Measurements from ENCODE around the gene PPP1CA. TPM values are rescaled to one million over a fixed set of nuclear protein-coding genes. Genes with fewer than 3 reads are reported as not detected.
A peak's percentile ranks its signal among the peaks of the same experiment; 100 is the strongest.

The PPP1CA gene
- polyA plus RNA-seq, 1 donor (not counting 4 experiments of a cell fraction or from before 2014, with no cell fraction given): 122 TPM

DNA sequence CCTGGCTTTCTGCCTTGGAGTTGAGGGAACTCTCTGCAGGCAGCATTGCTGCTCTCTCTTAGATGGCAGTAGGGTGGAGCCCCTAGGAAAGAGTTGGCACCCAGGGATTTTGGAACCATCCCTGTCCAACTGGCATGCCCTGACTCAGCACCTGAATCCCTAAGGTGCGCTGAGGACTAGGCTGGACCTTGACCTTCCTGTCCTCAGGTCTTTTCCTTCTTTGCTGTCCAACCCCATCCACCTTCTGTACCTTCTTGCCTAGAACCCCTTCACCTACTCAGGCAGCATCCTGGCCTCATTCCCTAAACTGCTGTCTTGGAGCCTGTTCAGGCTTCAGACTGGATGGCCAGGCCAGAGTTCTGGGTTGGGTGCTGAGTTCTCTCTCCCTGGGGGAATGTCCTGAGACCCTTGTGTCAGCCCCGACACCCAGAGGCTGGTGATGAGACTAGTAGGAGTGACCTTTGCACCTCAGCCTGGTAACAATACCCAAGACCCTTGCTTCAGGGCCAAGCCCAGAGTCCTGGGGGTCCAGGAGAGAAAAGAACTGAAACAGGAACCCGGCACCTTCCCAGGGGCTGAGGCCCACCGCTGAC lies 45.8 kb downstream of the PPP1CA start:
- no peaks in the 10 kb centered on the region for H3K27me3 ChIP-seq (ENCODE audit: control insufficient read depth, extremely low read depth, insufficient read depth, low read length)
- peaks cover 57% of the 10 kb centered on the region for H3K4me1 ChIP-seq (ENCODE audit: control insufficient read depth, extremely low read depth, insufficient read depth, low read length)
- FAIRE-seq (no peak), DNase-seq (ENCODE audit: low read depth, low spot score) (no peak)
- H3K27ac ChIP-seq (ENCODE audit: control insufficient read depth, insufficient read depth, low read length): no peak overlapping the region
- H3K9me1 ChIP-seq (ENCODE audit: control insufficient read depth, extremely low read depth, insufficient read depth, low read length): peaks cover 4% of the 10 kb centered on the region
- H4K20me1 ChIP-seq (ENCODE audit: control insufficient read depth, extremely low read depth, insufficient read depth, low read length): no peaks in the 10 kb centered on the region
- peaks cover 0 to 6% of the 10 kb centered on the region in 2 experiments for H3K36me3 ChIP-seq (ENCODE audit: control insufficient read depth in 2 of 2, extremely low read depth in 1 of 2, insufficient read depth in 2 of 2, low read length in 2 of 2)
- H2AFZ ChIP-seq (ENCODE audit: control insufficient read depth, low read length): no peak overlapping the region
- dilution Hi-C loops (cut with MboI; ENCODE audit: extremely low pct_ligation_motif_present, low sequenced_read_pairs): no loop called here
- no peaks in the 10 kb centered on the region for H3K9me3 ChIP-seq (ENCODE audit: control insufficient read depth, low read depth, low read length)
- H3K4me2 ChIP-seq (ENCODE audit: control insufficient read depth, extremely low read depth, insufficient read depth, low read depth, low read length): no peak overlapping the region
- H3K9ac ChIP-seq (ENCODE audit: control insufficient read depth, extremely low read depth, insufficient read depth, low read length): no peak overlapping the region
- no peak overlapping the region for H3K4me3 ChIP-seq (ENCODE audit: control insufficient read depth in 2 of 3, extremely low read depth in 1 of 3, insufficient read depth in 2 of 3, low read depth in 1 of 3, low read length in 3 of 3)
- H3K79me2 ChIP-seq (ENCODE audit: control insufficient read depth, insufficient read depth, low read length): peaks cover 8% of the 10 kb centered on the region
- no peak for TF ChIP-seq EZH2 (IDR thresholded peaks at IDR 0.05; ENCODE audit: low read length)
- no peak for TF ChIP-seq CTCF (optimal IDR thresholded peaks at IDR 0.05 in 1 of 3, IDR thresholded peaks at IDR 0.05 in 1 of 3, conservative IDR thresholded peaks at IDR 0.05 in 1 of 3; ENCODE audit: extremely low read depth in 1 of 3, insufficient read depth in 2 of 3, low read length in 3 of 3)

DNA sequence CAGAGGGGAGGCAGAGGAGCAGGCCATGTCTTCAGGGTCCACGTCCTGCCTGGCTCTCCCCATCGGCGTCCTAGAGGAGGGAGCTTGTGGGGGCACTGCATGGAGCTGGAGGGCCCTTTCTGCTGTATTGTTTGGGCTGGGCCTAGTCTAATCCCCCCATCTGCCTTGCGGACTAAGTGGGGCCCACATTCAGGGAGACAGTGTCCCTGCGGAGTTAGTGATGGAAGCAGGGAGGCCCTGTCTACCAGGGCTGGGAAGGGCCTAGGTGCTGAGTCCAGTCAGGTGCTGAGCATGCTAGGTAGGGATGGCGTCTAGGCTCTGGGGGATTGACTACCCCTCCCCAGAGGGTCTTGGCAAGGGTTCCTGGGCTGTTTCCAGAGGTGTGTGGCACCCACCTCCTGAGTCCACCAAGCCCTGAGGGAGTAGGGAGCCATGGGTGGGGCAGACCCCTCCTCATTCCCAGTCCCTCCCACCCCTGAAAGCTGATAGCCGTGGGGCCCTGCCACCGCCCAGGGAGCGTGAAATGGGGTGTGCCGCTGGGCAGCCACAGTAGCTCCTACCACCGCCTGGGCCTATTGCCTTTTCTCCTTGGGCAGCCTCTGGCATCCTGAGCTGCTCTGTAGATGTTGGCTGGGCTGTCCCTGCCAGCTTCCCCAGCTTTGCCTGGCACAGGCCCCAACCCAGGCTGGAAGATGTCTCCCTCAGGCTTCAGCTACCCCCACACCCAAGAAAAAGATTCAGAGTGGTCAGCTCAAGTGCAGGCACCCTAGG lies 46.5 kb downstream of the PPP1CA start:
- FAIRE-seq: no peak
- Histone ChIP-seq H3K79me2 (ENCODE audit: control insufficient read depth, insufficient read depth, low read length) (peaks cover 8% of the 10 kb centered on the region), H3K27ac (ENCODE audit: control insufficient read depth, insufficient read depth, low read length) (peak overlapping the region; percentile 57), H3K9me3 (ENCODE audit: control insufficient read depth, low read depth, low read length) (no peaks in the 10 kb centered on the region), H2AFZ (ENCODE audit: control insufficient read depth, low read length) (no peak overlapping the region), H3K27me3 (ENCODE audit: control insufficient read depth, extremely low read depth, insufficient read depth, low read length) (no peaks in the 10 kb centered on the region), H3K36me3 (ENCODE audit: control insufficient read depth in 2 of 2, extremely low read depth in 1 of 2, insufficient read depth in 2 of 2, low read length in 2 of 2) (peaks cover 0 to 6% of the 10 kb centered on the region in 2 experiments), H3K4me3 (ENCODE audit: control insufficient read depth in 2 of 3, extremely low read depth in 1 of 3, insufficient read depth in 2 of 3, low read depth in 1 of 3, low read length in 3 of 3) (no peak overlapping the region), H3K4me1 (ENCODE audit: control insufficient read depth, extremely low read depth, insufficient read depth, low read length) (peaks cover 57% of the 10 kb centered on the region), H3K9ac (ENCODE audit: control insufficient read depth, extremely low read depth, insufficient read depth, low read length) (peak overlapping the region; percentile 33), H3K4me2 (ENCODE audit: control insufficient read depth, extremely low read depth, insufficient read depth, low read depth, low read length) (peak overlapping the region; percentile 4), H4K20me1 (ENCODE audit: control insufficient read depth, extremely low read depth, insufficient read depth, low read length) (no peaks in the 10 kb centered on the region), H3K9me1 (ENCODE audit: control insufficient read depth, extremely low read depth, insufficient read depth, low read length) (peaks cover 4% of the 10 kb centered on the region)
- TF ChIP-seq CTCF (optimal IDR thresholded peaks at IDR 0.05 in 1 of 3, IDR thresholded peaks at IDR 0.05 in 1 of 3, conservative IDR thresholded peaks at IDR 0.05 in 1 of 3; ENCODE audit: extremely low read depth in 1 of 3, insufficient read depth in 2 of 3, low read length in 3 of 3) (no peak), EZH2 (IDR thresholded peaks at IDR 0.05; ENCODE audit: low read length) (no peak)
- dilution Hi-C loops (cut with MboI; ENCODE audit: extremely low pct_ligation_motif_present, low sequenced_read_pairs): no loop called here
- no peak for DNase-seq (ENCODE audit: low read depth, low spot score)

All from keratinocyte (primary cell).